K562 (cell line): ENCODE results near the gene CMTR1. TPM values are rescaled to one million over a fixed set of nuclear protein-coding genes. Genes with fewer than 3 reads are reported as not detected.

Source experiments
- CBX3 ChIP-seq, 2 experiments: IDR thresholded peaks; 1 replicate in 1 of 2; 2 replicates in 1 of 2; pipeline ENCODE4 v1.6.1; 2012; ENCODE audit warnings: inconsistent platforms in 2 of 2, low read length in 2 of 2, borderline replicate concordance in 1 of 2, control low read depth in 1 of 2
- CBX8 ChIP-seq: fragments of 200-600 bp; sonication (generic); IDR thresholded peaks from 2 replicates; pipeline ENCODE4 v1.6.1; 2012; ENCODE audit warnings: borderline replicate concordance, mixed run types, low read depth, mild to moderate bottlenecking, moderate library complexity, mixed read lengths, low read length, control low read depth, inconsistent platforms; ENCODE audit not compliant: poor library complexity, severe bottlenecking; ENCODE audit errors: extremely low read depth
- CEBPZ ChIP-seq: fragments of 150-350 bp; IDR thresholded peaks from 2 replicates; pipeline ENCODE4 v1.6.1; 2014; ENCODE audit warnings: low read depth, mild to moderate bottlenecking, low read length, borderline replicate concordance
- CTCFL ChIP-seq: IDR thresholded peaks from 2 replicates; pipeline ENCODE4 v1.6.1; 2011; ENCODE audit warnings: borderline replicate concordance, low read depth, mild to moderate bottlenecking, moderate library complexity, low read length; ENCODE audit not compliant: insufficient read depth, poor library complexity, severe bottlenecking
- ETV5 ChIP-seq: sonication (generic); formaldehyde crosslinking; IDR thresholded peaks from 2 replicates; pipeline ENCODE4 v1.4.0; 2020; ENCODE audit warnings: low read depth, mild to moderate bottlenecking, missing genetic modification reagents
- HOMEZ ChIP-seq: fragments of 250-450 bp; sonication (Bioruptor Pico); IDR thresholded peaks from 2 replicates; pipeline ENCODE4 v1.4.0; 2020; ENCODE audit warnings: mild to moderate bottlenecking, moderate library complexity
- IRF1 ChIP-seq: sonication (generic); formaldehyde crosslinking; IDR thresholded peaks from 2 replicates; pipeline ENCODE4 v1.8.0; 2022; ENCODE audit warnings: missing genetic modification reagents, mild to moderate bottlenecking, borderline replicate concordance
- KAT7 ChIP-seq: sonication (generic); formaldehyde crosslinking; IDR thresholded peaks from 2 replicates; pipeline ENCODE4 v1.8.0; 2022; ENCODE audit warnings: missing genetic modification reagents, mild to moderate bottlenecking, borderline replicate concordance
- LARP7 ChIP-seq: fragments of 450-650 bp; IDR thresholded peaks from 2 replicates; pipeline ENCODE4 v1.6.1; 2016
- PYGO2 ChIP-seq: fragments of 450-650 bp; IDR thresholded peaks from 2 replicates; pipeline ENCODE4 v1.6.1; 2016; ENCODE audit warnings: mild to moderate bottlenecking, missing genetic modification characterization, moderate library complexity, missing compliant biosample characterization
- SMARCB1 ChIP-seq: IDR thresholded peaks from 2 replicates; pipeline ENCODE4 v1.6.1; 2011; ENCODE audit warnings: improper control_type of control experiment, low read depth; ENCODE audit not compliant: insufficient read length
- TOE1 ChIP-seq, 2 experiments: fragments of 450-650 bp in 1 of 2; sonication (generic) in 1 of 2; formaldehyde crosslinking in 1 of 2; IDR thresholded peaks; 2 replicates each; pipeline versions ENCODE4 v1.7.1 to v1.8.0; 2016 to 2022; ENCODE audit warnings: borderline replicate concordance in 2 of 2, mild to moderate bottlenecking in 2 of 2, antibody characterized with exemption in 1 of 2, inconsistent platforms in 1 of 2, low read depth in 1 of 2, missing genetic modification reagents in 1 of 2, moderate library complexity in 1 of 2
- ZBTB12 ChIP-seq: fragments of 250-450 bp; sonication (Bioruptor Pico); IDR thresholded peaks from 2 replicates; pipeline ENCODE4 v1.4.0; 2020
- ZNF121 ChIP-seq: sonication (generic); formaldehyde crosslinking; conservative IDR thresholded peaks from 2 replicates; pipeline ENCODE4 v1.8.0; 2022; ENCODE audit warnings: missing genetic modification reagents
- ZNF23 ChIP-seq: fragments of 250-450 bp; sonication (Bioruptor Pico); IDR thresholded peaks from 2 replicates; pipeline ENCODE4 v1.4.0; 2020; ENCODE audit warnings: mild to moderate bottlenecking
- ZNF561 ChIP-seq: fragments of 450-650 bp; formaldehyde crosslinking; conservative IDR thresholded peaks from 2 replicates; pipeline ENCODE4 v1.4.0; 2020; ENCODE audit warnings: mild to moderate bottlenecking, moderate library complexity
- ZNF668 ChIP-seq: fragments of 250-450 bp; sonication (Bioruptor Pico); IDR thresholded peaks from 2 replicates; pipeline ENCODE4 v1.8.0; 2022; ENCODE audit warnings: mild to moderate bottlenecking, inconsistent platforms
- polyA plus RNA-seq, 8 experiments: library from polyadenylated mRNA; depleted of rRNA in 4 of 8; stranded (reverse) in 5 of 8; unstranded in 3 of 8; fragments of >200 nt; fragmentation: Nextera tagmentation in 2 of 8; fragmentation: Illumina TruSeq in 1 of 8; extraction: Ambion mirVana in 2 of 8; extraction: Trizol in 1 of 8; gene quantifications; 2 replicates each; pipeline versions ENCODE4 v1.2.1 to v1.2.3, GENCODE V29; 2011 to 2014; ENCODE audit warnings: inconsistent platforms in 1 of 8, missing spikeins in 1 of 8
- total RNA-seq, 7 experiments: library from RNA; depleted of rRNA in 6 of 7; stranded (reverse); fragments of >200 nt in 6 of 7; fragmentation: Illumina TruSeq in 2 of 7; extraction: Trizol in 2 of 7; gene quantifications; 2 replicates each; pipeline versions ENCODE4 v1.2.1 to v1.2.3, GENCODE V29; 2011 to 2021; ENCODE audit warnings: low replicate concordance in 1 of 7

Gene CMTR1
- total and polyA plus RNA-seq, 9 of the 15 experiments (the other 6 are each of a cell fraction or from before 2014, with no cell fraction given), result 2.9 to 63.5 (median 49.5) TPM

- TF ChIP-seq CTCFL (no peak), CBX8 (no peak), ZNF561 (CRISPR knock-in tag) (no peak), ZNF23 (CRISPR knock-in tag) (no peak), ZNF121 (no peak), HOMEZ (no peak), LARP7 (no peak), ZBTB12 (CRISPR knock-in tag) (0 out of 2 replicates have a peak, but pooled peaks have one; percentile 5), KAT7 (CRISPR knock-in tag) (no peak), ZNF668 (CRISPR knock-in tag) (peak; percentile 89), SMARCB1 (no peak), CEBPZ (no peak), CBX3 (IDR thresholded peaks at IDR 0.05; ENCODE audit: borderline replicate concordance in 1 of 2, low read length in 2 of 2) (no peak), TOE1 (IDR thresholded peaks at IDR 0.05; ENCODE audit: borderline replicate concordance) (no peak), TOE1 (CRISPR knock-in tag; IDR thresholded peaks at IDR 0.05; ENCODE audit: borderline replicate concordance, low read depth) (no peak), ETV5 (no peak), PYGO2 (tag) (peak; percentile 63; the same call in 1 of the 2 replicates), IRF1 (no peak)
Measured at GRCh38 chr6:37426945-37427510, 6.0 kb upstream of the CMTR1 start (continued).
